Activated naive CD4-positive, alpha-beta T cell treated with anti-CD3 and anti-CD28 coated beads for 36 hours (primary cell): ENCODE data around the gene NUP188. TPM values are rescaled to one million over a fixed set of nuclear protein-coding genes. Genes with fewer than 3 reads are reported as not detected.

ENCODE experiments used
- CTCF ChIA-PET: fragments of 350-600 bp; sonication (Branson Sonifier 250); formaldehyde crosslinking; loops from one replicate; lab custom pipeline; 2021; ENCODE audit warnings: antibody characterized with exemption; lab: Charles Lee
- DNase-seq: peaks from one replicate; pipeline ENCODE4 v3.0.0-alpha.2; 2020
- H3K27ac Mint-ChIP-seq: one replicate; pipeline ENCODE4 v1.8.0; 2021; ENCODE audit warnings: mild to moderate bottlenecking, mixed read lengths
- H3K27me3 Mint-ChIP-seq: one replicate; pipeline ENCODE4 v1.8.0; 2021; ENCODE audit warnings: low read depth, mixed read lengths
- H3K36me3 Mint-ChIP-seq: one replicate; pipeline ENCODE4 v1.8.0; 2021; ENCODE audit warnings: low read depth, mixed read lengths
- H3K4me1 Mint-ChIP-seq: one replicate; pipeline ENCODE4 v1.8.0; 2021; ENCODE audit warnings: low read depth, mixed read lengths
- H3K4me3 Mint-ChIP-seq: one replicate; pipeline ENCODE4 v1.8.0; 2021; ENCODE audit warnings: mild to moderate bottlenecking, moderate library complexity, mixed read lengths
- H3K9me3 Mint-ChIP-seq: one replicate; pipeline ENCODE4 v1.8.0; 2021; ENCODE audit warnings: mixed read lengths
- intact Hi-C: fragments of 100-400 bp; cut with micrococcal nuclease; formaldehyde crosslinking; loops from one replicate; pipeline ENCODE4 v1.15.1; 2023
- total RNA-seq, 2 experiments: library from RNA; stranded (reverse); gene quantifications; one replicate each; pipeline ENCODE4 v1.2.3, GENCODE V29; 2021

Gene NUP188
- total RNA-seq, 2 experiments from 2014 or later: 101 to 112 TPM

DNA sequence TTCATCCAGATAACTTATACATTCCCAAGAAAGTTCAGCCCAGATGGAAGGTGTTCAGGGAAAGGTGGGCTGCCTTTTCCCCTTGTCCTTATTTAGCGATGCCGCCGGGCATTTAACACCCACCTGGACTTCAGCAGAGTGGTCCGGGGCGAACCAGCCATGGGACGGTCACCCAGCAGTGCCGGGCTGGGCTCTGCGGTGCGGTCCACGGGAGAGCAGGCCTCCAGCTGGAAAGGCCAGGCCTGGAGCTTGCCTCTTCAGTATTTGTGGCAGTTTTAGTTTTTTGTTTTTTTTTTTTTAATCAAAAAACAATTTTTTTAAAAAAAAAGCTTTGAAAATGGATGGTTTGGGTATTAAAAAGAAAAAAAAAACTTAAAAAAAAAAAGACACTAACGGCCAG lies 30.8 kb upstream of the NUP188 start:
- no peak overlapping the region for H3K4me3 Mint-ChIP-seq
- peaks cover 30% of the 10 kb centered on the region for H3K4me1 Mint-ChIP-seq
- peaks cover 7% of the 10 kb centered on the region for H3K36me3 Mint-ChIP-seq
- CTCF ChIA-PET: no interaction called here
- H3K27ac Mint-ChIP-seq: no peak overlapping the region
- H3K27me3 Mint-ChIP-seq: no peaks in the 10 kb centered on the region
- intact Hi-C loops: no loop called here
- no peak for DNase-seq
- H3K9me3 Mint-ChIP-seq: no peaks in the 10 kb centered on the region

DNA sequence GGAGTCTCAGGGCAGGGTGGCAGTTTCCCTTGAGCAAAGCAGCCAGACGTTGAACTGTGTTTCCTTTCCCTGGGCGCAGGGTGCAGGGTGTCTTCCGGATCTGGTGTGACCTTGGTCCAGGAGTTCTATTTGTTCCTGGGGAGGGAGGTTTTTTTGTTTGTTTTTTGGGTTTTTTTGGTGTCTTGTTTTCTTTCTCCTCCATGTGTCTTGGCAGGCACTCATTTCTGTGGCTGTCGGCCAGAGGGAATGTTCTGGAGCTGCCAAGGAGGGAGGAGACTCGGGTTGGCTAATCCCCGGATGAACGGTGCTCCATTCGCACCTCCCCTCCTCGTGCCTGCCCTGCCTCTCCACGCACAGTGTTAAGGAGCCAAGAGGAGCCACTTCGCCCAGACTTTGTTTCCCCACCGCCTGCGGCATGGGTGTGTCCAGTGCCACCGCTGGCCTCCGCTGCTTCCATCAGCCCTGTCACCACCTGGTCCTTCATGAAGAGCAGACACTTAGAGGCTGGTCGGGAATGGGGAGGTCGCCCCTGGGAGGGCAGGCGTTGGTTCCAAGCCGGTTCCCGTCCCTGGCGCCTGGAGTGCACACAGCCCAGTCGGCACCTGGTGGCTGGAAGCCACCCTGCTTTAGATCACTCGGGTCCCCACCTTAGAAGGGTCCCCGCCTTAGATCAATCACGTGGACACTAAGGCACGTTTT lies 30.2 kb upstream of the NUP188 start:
- no peaks in the 10 kb centered on the region for H3K9me3 Mint-ChIP-seq
- intact Hi-C loops: no loop called here
- peaks cover 7% of the 10 kb centered on the region for H3K36me3 Mint-ChIP-seq
- H3K4me1 Mint-ChIP-seq: peaks cover 27% of the 10 kb centered on the region
- H3K27ac Mint-ChIP-seq: no peak overlapping the region
- H3K27me3 Mint-ChIP-seq: no peaks in the 10 kb centered on the region
- no peak for DNase-seq
- CTCF ChIA-PET: no interaction called here
- H3K4me3 Mint-ChIP-seq: no peak overlapping the region

DNA sequence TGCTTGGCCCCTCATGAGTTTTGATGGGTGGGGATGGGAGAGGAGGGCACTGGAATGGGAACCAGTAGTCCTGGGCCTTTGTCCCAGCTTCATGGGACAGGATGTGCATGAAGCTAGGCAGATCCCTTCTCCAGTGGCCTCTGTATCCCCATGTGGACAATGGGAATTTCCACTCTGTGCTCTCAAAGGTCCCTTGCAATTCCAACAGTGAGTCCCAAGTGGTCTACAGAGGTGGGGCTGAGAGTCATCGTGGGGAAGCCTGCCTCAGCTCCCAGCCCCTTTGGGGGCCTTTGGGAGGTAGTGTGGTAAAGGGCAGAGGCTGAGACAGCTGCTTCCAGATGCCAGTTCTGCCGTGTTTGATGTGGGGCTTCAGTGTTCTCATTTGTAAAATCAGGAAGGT lies 28.6 kb upstream of the NUP188 start:
- intact Hi-C loops: no loop called here
- DNase-seq: no peak
- Mint-ChIP-seq H3K4me3 (no peak overlapping the region), H3K36me3 (peaks cover 5% of the 10 kb centered on the region), H3K27me3 (no peaks in the 10 kb centered on the region), H3K27ac (peak overlapping the region; percentile 46), H3K4me1 (peaks cover 14% of the 10 kb centered on the region), H3K9me3 (no peaks in the 10 kb centered on the region)
- CTCF ChIA-PET: interaction anchor here (1.1 kb wide), 1 partner anchor 10 kb away, joined by 4 read pairs; no protein-coding TSS in a partner anchor

DNA sequence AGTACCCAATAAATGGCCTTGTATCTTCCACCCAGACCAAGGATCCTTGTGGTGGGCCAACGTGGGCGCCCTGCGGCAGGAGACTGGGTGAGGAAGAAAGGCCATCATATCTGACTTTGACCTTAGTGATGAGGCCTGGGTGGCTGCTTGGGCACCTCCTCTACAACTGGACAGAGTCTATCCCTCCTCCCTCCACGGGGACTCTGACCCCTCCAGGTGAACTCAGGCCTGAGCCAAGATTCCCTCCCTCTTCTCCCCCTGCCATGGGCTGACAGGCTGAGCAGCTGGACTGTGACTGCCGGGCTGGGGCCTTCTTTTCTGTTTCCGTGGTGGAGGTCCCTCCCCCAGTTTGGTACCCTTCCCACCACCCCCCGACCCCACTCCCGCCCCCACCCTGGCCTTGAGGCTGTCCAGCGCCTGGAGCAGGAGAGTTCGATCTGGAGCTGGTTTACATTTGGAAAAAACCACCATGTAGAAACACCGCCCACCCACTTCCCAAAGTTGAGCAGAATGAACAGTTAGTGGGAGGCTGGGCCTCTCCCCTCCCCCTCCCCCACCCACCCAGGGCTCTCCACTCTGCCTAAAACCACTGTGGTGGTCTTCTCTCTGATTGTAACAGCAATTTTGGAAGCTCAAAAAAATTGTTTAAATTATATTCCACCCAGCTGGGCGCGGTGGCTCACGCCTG lies 28.0 kb upstream of the NUP188 start:
- Mint-ChIP-seq H3K36me3 (peaks cover 5% of the 10 kb centered on the region), H3K27me3 (no peaks in the 10 kb centered on the region), H3K4me3 (no peak overlapping the region), H3K9me3 (no peaks in the 10 kb centered on the region), H3K4me1 (peaks cover 9% of the 10 kb centered on the region), H3K27ac (peak overlapping the region; percentile 46)
- intact Hi-C loops: no loop called here
- CTCF ChIA-PET: interaction anchor here (1.2 kb wide), 1 partner anchor 56 kb away, joined by 3 read pairs; no protein-coding TSS in a partner anchor
- DNase-seq: no peak

DNA sequence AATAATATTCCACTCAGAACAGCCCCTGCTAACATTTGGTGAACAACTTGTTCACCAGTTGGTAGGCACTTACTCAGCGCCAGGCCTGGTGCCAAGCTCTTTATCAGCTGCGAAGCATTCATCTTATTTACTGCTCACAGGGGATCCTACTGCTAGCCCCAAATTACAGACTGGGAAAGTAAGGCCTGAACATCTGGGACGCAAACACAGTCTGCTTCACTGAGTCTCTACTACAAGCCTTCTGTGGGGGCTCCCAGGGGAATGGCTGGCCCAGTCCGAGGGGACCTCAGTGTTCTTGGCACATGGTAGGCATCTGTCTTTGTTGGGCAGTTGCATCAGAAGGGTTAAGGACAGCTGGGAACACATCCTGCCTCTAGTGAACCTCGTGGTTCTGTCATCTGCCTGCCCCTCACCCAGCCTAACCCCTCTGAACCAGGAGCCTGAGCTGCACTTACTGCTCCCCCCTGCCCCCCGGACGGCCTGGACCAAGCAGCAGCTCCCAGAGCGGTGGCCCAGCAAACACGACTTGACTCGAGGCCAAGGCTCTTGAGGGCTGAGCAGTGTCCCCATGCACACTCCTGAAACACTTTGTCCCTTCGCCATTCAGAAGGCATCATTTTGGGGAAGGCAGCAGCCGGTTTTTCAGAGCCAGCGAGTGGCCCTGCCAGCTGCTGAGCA lies 27.0 kb upstream of the NUP188 start, which contains the start of gene PHYHD1:
Gene PHYHD1, plus strand, starts transcription at position 602 of the 678 bp plus-strand sequence. CDS start 1,342 bp downstream, outside the sequence.
- CTCF ChIA-PET: interaction anchor here (1.2 kb wide), 1 partner anchor 57 kb away, joined by 3 read pairs; no protein-coding TSS in a partner anchor
- peaks cover 5% of the 10 kb centered on the region for H3K36me3 Mint-ChIP-seq
- peaks cover 5% of the 10 kb centered on the region for H3K4me1 Mint-ChIP-seq
- no peak within 1 kb of the TSS for H3K27ac Mint-ChIP-seq
- intact Hi-C loops: no loop called here
- no peaks in the 10 kb centered on the region for H3K9me3 Mint-ChIP-seq
- H3K4me3 Mint-ChIP-seq: no peak within 1 kb of the TSS
- no peaks in the 10 kb centered on the region for H3K27me3 Mint-ChIP-seq
- no peak for DNase-seq

DNA sequence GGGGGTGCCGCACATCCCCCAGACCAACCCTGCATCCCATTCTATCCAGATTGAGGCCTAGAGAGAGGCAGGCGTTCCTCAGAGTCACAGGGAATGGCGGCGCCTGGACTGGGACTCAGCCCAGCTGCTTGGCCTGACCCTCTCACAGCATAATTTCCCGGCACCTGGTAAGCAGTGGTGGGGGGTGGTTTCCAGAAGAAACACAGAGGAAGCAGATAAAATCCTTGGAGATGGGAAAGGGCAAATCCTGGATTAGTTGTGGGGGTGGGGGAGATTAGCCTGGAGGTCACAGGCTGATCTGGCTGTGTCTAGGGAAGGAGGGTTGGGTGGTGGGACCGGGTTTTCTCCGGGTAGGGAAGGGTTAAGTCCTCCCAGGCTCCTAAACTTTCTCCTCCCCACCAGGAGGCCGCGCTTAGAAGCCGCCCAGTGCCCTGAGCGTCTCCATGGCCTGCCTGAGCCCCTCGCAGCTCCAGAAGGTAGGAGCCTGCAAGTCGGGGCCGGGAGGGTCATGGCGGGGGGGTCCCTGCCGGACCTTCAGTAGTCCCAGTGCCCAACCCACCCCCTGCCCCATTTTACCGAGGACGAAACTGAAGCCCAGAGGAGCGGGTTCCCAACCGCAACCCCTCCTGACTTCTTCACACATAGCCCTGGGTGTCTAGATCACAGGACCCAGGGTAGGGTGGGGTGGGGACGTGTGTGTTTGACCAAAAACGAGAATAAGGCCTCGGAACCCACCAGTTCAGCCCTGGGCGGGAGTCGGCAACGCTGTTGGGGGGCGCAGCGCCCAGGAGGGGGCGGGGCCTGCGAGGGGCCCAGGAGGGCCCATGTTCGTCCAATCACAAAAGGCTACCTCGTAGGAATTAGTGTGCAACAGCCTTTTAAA lies 25.4 kb upstream of the NUP188 start:
- Mint-ChIP-seq H3K27ac (no peak overlapping the region), H3K4me1 (peaks cover 9% of the 10 kb centered on the region), H3K9me3 (no peaks in the 10 kb centered on the region), H3K36me3 (peaks cover 4% of the 10 kb centered on the region), H3K27me3 (no peaks in the 10 kb centered on the region), H3K4me3 (no peak overlapping the region)
- no peak for DNase-seq
- CTCF ChIA-PET: interaction anchor here (0.7 to 1.8 kb wide), 2 partner anchors 45 to 472 kb away, joined by 5 to 8 read pairs; no protein-coding TSS in a partner anchor
- intact Hi-C loops: no loop called here

DNA sequence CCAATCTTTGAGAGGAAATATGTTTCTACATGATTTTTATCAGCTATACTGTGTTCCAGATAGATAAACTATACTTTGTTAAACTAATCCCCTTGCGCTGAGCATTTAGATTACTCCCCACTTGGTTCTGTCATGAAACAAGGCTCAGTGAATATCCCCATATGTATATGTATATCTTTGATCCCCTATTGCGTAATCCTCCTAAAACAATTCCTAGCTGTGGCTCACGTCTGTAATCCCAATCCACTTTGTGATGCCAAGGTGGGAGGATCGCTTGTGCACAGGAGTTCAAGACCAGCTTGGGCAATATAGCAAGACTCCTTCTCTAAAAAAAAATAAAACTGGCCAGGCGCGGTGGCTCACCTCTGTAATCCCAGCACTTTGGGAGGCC lies 24.0 kb upstream of the NUP188 start:
- Mint-ChIP-seq H3K36me3 (no peaks in the 10 kb centered on the region), H3K27ac (no peak overlapping the region), H3K4me3 (no peak overlapping the region), H3K4me1 (peaks cover 15% of the 10 kb centered on the region), H3K9me3 (no peaks in the 10 kb centered on the region), H3K27me3 (no peaks in the 10 kb centered on the region)
- intact Hi-C loops: no loop called here
- DNase-seq: no peak
- CTCF ChIA-PET: interaction anchor here (0.7 to 1.8 kb wide), 3 partner anchors 46 to 787 kb away, joined by 3 to 8 read pairs (median 3); partner anchors contain the start of gene ENDOG

DNA sequence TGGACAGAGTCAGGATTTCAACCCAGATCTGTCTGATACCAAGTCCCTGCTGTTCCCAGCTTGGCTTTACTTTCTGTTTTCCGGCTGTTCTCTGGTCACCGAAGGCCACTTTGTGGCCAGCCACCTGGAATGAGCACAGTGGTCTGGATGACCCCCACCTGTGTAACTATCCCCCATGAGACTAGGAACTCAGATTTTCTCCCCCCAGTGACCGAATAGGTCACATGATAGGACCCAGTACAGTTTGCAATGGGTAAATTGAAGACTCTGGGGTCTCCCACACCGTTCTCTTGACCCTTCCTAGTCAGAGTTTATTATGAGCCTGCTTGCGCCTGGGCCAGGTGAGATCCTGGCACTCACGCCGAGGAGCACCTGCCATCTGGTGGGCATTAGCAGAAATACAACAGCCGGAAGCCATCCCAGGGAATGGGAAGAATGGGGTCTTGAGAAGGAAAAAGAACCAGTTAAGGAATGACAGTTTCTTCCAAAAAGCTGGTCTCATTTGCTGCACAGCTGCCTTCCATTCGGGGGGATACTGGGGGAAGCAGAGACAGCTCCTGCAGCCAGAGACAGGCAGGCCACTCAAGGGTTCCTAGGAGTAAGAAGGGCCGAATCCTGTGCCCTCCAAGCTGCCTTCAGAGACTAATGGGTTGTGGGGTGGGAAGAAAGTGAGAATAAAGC lies 19.6 kb upstream of the NUP188 start:
- H3K27ac Mint-ChIP-seq: no peak overlapping the region

DNA sequence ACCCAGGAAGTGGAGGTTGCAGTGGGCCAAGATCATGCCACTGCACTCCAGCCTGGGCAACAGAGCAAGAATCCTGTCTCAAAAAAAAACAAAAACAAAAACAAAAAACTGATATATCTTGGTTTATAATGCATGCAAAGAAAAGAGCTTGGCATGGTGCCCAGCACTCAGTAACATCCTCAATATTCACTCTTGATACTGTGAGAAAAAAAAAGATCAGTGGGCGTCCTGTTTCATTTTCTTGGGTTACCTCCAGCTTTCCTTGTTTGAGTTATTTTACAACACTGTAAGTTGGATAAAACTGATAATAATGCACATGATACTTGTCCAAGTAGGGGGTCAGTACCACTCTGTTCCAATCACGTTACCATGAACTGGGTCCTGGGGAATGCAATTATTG lies 18.9 kb upstream of the NUP188 start:
- CTCF ChIA-PET: interaction anchor here (0.6 to 5.6 kb wide), 33 partner anchors 9 to 681 kb away, joined by 3 to 109 read pairs (median 4); partner anchors contain the start of genes ENDOG, KYAT1, LRRC8A and SPOUT1
- Mint-ChIP-seq H3K4me3 (no peak overlapping the region), H3K36me3 (no peaks in the 10 kb centered on the region), H3K4me1 (peaks cover 10% of the 10 kb centered on the region), H3K9me3 (no peaks in the 10 kb centered on the region), H3K27me3 (no peaks in the 10 kb centered on the region), H3K27ac (no peak overlapping the region)
- intact Hi-C loops: loop anchor here (1.0 to 2.0 kb wide), 4 partner anchors 46 to 280 kb away; partner anchors contain the start of genes ENDOG and LRRC8A
- no peak for DNase-seq

More for the DNA sequence above, 19.6 kb upstream of the NUP188 start:
- CTCF ChIA-PET: interaction anchor here (0.6 to 5.6 kb wide), 30 partner anchors 9 to 412 kb away, joined by 3 to 109 read pairs (median 4); partner anchors contain the start of genes ENDOG, KYAT1, LRRC8A and SPOUT1
- Mint-ChIP-seq H3K4me1 (peaks cover 10% of the 10 kb centered on the region), H3K27me3 (no peaks in the 10 kb centered on the region), H3K9me3 (no peaks in the 10 kb centered on the region), H3K36me3 (no peaks in the 10 kb centered on the region), H3K4me3 (no peak overlapping the region)
- intact Hi-C loops: loop anchor here (1.0 to 2.0 kb wide), 5 partner anchors 46 to 279 kb away; partner anchors contain the start of genes ENDOG, LRRC8A and PKN3
- peak; percentile 68 for DNase-seq

DNA sequence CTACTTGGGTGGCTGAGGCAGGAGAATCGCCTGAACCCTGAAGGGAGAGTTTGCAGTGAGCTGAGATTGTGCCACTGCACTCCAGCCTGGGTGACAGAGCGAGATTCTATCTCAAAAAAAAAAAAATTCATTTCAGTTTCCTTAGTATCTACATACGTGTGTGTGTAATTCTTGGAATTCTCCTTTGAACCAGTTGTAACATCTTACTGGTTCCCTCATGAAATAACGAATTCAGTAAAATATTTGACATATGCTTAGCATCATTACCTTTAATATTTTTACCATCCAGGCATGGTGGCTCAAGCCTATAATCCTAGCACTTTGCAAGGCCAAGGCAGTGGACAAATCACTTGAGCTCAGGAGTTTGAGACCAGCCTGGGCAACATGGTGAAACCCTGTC lies 17.9 kb upstream of the NUP188 start:
- Mint-ChIP-seq H3K36me3 (no peaks in the 10 kb centered on the region), H3K4me3 (no peak overlapping the region), H3K27ac (no peak overlapping the region), H3K27me3 (no peaks in the 10 kb centered on the region), H3K9me3 (no peaks in the 10 kb centered on the region), H3K4me1 (peaks cover 10% of the 10 kb centered on the region)
- intact Hi-C loops: loop anchor here (2.0 kb wide), 1 partner anchor 281 kb away; no protein-coding TSS in a partner anchor
- CTCF ChIA-PET: interaction anchor here (1.0 to 5.6 kb wide), 10 partner anchors 11 to 196 kb away, joined by 3 to 109 read pairs (median 11); partner anchors contain the start of genes ENDOG, KYAT1 and LRRC8A
- DNase-seq: no peak

DNA sequence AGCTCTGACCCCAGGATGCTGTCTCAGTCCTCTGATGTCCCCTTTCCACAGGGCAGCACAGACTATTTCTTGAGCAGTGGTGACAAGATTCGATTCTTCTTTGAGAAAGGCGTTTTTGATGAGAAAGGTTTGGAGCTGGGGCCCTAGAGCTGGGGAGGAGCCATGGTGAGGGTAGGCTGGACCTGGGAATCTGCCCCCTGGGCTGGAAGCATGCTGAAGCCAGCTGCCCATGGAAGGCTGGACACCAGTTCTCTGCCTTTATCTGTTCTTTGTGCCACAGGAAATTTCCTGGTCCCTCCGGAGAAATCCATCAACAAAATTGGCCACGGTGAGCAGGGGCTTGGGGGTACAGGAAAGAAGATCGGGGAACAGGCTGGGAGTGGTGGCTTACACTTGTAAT lies 13.8 kb upstream of the NUP188 start:
- CTCF ChIA-PET: interaction anchor here (1.5 kb wide), 1 partner anchor 9 kb away, joined by 5 read pairs; no protein-coding TSS in a partner anchor
- no peaks in the 10 kb centered on the region for H3K36me3 Mint-ChIP-seq
- intact Hi-C loops: no loop called here
- no peaks in the 10 kb centered on the region for H3K4me1 Mint-ChIP-seq
- no peak for DNase-seq
- H3K4me3 Mint-ChIP-seq: no peak overlapping the region
- H3K27me3 Mint-ChIP-seq: no peaks in the 10 kb centered on the region
- no peaks in the 10 kb centered on the region for H3K9me3 Mint-ChIP-seq
- H3K27ac Mint-ChIP-seq: no peak overlapping the region
